ENCODE results near the gene ATP9B. TPM values are rescaled to one million over a fixed set of nuclear protein-coding genes. Genes with fewer than 3 reads are reported as not detected.

Gene ATP9B
- total RNA-seq, 1 experiment from 2014 or later: 17.8 TPM

GRCh38 chr18:79111483-79111882 is 42.3 kb downstream of the ATP9B start:
- RAD21 ChIA-PET (ENCODE audit: low non-redundant PET in 1 of 2, low total read pairs in 2 of 2, uncharacterized antibody in 2 of 2, unreplicated experiment in 2 of 2): no interaction called here
- H2AFZ ChIP-seq (ENCODE audit: low read depth, low read length, poor library complexity, severe bottlenecking): no peak overlapping the region
- no peaks in the 10 kb centered on the region; a peak in 1 of 4 replicates for H3K36me3 ChIP-seq (ENCODE audit: control insufficient read depth in 1 of 2, insufficient read depth in 2 of 2, low read length in 2 of 2)
- H3K9ac ChIP-seq (ENCODE audit: low read length): no peak overlapping the region
- TF ChIP-seq EZH2phosphoT487 (IDR thresholded peaks at IDR 0.05; ENCODE audit: borderline replicate concordance) (no peak), EGR1 (IDR thresholded peaks at IDR 0.05; ENCODE audit: low read depth) (no peak), TCF7L2 (IDR thresholded peaks at IDR 0.05; ENCODE audit: borderline replicate concordance, extremely low read depth, insufficient read depth, insufficient read length) (no peak)
- TF ChIP-seq, protein P1, sequence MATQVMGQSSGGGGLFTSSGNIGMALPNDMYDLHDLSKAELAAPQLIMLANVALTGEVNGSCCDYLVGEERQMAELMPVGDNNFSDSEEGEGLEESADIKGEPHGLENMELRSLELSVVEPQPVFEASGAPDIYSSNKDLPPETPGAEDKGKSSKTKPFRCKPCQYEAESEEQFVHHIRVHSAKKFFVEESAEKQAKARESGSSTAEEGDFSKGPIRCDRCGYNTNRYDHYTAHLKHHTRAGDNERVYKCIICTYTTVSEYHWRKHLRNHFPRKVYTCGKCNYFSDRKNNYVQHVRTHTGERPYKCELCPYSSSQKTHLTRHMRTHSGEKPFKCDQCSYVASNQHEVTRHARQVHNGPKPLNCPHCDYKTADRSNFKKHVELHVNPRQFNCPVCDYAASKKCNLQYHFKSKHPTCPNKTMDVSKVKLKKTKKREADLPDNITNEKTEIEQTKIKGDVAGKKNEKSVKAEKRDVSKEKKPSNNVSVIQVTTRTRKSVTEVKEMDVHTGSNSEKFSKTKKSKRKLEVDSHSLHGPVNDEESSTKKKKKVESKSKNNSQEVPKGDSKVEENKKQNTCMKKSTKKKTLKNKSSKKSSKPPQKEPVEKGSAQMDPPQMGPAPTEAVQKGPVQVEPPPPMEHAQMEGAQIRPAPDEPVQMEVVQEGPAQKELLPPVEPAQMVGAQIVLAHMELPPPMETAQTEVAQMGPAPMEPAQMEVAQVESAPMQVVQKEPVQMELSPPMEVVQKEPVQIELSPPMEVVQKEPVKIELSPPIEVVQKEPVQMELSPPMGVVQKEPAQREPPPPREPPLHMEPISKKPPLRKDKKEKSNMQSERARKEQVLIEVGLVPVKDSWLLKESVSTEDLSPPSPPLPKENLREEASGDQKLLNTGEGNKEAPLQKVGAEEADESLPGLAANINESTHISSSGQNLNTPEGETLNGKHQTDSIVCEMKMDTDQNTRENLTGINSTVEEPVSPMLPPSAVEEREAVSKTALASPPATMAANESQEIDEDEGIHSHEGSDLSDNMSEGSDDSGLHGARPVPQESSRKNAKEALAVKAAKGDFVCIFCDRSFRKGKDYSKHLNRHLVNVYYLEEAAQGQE (IDR thresholded peaks at IDR 0.05; ENCODE audit: low read depth): no peak
- TF ChIP-seq, protein P2, sequence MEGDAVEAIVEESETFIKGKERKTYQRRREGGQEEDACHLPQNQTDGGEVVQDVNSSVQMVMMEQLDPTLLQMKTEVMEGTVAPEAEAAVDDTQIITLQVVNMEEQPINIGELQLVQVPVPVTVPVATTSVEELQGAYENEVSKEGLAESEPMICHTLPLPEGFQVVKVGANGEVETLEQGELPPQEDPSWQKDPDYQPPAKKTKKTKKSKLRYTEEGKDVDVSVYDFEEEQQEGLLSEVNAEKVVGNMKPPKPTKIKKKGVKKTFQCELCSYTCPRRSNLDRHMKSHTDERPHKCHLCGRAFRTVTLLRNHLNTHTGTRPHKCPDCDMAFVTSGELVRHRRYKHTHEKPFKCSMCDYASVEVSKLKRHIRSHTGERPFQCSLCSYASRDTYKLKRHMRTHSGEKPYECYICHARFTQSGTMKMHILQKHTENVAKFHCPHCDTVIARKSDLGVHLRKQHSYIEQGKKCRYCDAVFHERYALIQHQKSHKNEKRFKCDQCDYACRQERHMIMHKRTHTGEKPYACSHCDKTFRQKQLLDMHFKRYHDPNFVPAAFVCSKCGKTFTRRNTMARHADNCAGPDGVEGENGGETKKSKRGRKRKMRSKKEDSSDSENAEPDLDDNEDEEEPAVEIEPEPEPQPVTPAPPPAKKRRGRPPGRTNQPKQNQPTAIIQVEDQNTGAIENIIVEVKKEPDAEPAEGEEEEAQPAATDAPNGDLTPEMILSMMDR (IDR thresholded peaks at IDR 0.05 in 2 of 3, conservative IDR thresholded peaks at IDR 0.05 in 1 of 3; ENCODE audit: borderline replicate concordance in 1 of 3, insufficient read depth in 1 of 3, low read depth in 2 of 3, low read length in 2 of 3): no peak
- POLR2A ChIA-PET: no interaction called here
- no peak overlapping the region for H3K27ac ChIP-seq (ENCODE audit: low read depth, low read length)
- H3K4me1 ChIP-seq (ENCODE audit: control insufficient read depth in 1 of 2, insufficient read depth in 2 of 2, low read length in 2 of 2): 0 out of 4 replicates have a peak, but pooled peaks cover 0 to 3% of the 10 kb centered on the region in 2 experiments
- BruUV-seq (replicated peaks): no TSS peak
- H3K4me2 ChIP-seq (ENCODE audit: low read length): no peak overlapping the region
- no peak overlapping the region for H3K4me3 ChIP-seq (replicated peaks in 1 of 2; ENCODE audit: low read depth in 1 of 2, low read length in 2 of 2)
- H3K79me2 ChIP-seq (ENCODE audit: insufficient read depth, low read length): peaks cover 14% of the 10 kb centered on the region; the same call in 1 of the 2 replicates
- intact Hi-C loops (cut with micrococcal nuclease): no loop called here
- ATAC-seq: no peak
- H3K9me2 ChIP-seq (ENCODE audit: insufficient read depth): no peaks in the 10 kb centered on the region
- no peaks in the 10 kb centered on the region for H4K20me1 ChIP-seq (ENCODE audit: insufficient read depth)
- no peak for DNase-seq (ENCODE audit: low read depth, low spot score)
- CTCF ChIA-PET: no interaction called here
- H3K27me3 ChIP-seq (ENCODE audit: insufficient read depth, low read length): no peaks in the 10 kb centered on the region
- H3K9me3 ChIP-seq (ENCODE audit: control insufficient read depth in 1 of 2, insufficient read depth in 1 of 2, low read depth in 1 of 2, low read length in 2 of 2): no peaks in the 10 kb centered on the region

Data from HCT116 (cell line).